ENCODE results near the gene NAA60. TPM values are rescaled to one million over a fixed set of nuclear protein-coding genes. Genes with fewer than 3 reads are reported as not detected.

Gene NAA60
- total and polyA plus RNA-seq, 2 of the 13 experiments (the other 11 are each of a cell fraction or from before 2014, with no cell fraction given): 14.7 to 32.0 TPM

DNA sequence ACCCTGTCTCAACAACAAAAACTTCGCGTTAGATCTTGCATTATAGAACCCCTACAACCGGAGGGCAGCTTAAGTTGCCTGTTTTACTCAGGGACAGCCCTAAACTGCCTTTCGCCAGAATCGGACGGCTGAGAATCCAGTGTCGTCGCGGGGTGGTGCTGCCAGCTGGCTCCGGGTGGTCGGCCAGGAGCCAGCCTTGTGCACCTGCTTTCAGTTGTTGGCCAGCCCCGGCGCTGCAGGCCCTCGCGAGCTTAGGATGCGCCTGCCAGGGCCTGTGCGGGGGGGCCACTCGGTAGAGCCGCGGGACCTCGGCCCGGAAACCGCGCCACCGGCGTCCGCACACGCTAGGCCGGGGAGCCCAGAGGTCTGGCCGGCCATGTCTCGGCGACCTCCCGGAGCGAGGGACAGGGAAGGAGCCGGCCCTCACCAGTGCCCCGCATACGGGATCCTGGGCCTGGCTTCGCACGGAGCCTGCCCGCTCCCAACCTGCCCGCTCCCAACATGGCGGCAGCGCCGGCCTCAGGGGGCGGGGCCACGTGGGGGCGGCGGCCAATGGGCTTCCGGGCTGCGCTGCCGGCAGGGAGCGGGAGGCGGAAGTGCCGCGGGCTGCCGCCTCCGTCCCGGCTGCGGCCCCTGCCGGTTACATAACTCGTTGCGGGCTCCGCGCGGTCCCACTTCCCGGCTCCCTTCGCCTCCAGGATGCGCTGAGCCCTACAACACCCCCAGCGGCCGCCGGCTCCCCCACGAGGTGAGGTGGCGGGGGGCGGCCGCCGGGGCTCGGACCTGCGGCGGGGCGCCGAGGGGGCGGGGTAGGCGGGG lies 14.2 kb downstream of the NAA60 start (continued):
- TF ChIP-seq, protein P1, sequence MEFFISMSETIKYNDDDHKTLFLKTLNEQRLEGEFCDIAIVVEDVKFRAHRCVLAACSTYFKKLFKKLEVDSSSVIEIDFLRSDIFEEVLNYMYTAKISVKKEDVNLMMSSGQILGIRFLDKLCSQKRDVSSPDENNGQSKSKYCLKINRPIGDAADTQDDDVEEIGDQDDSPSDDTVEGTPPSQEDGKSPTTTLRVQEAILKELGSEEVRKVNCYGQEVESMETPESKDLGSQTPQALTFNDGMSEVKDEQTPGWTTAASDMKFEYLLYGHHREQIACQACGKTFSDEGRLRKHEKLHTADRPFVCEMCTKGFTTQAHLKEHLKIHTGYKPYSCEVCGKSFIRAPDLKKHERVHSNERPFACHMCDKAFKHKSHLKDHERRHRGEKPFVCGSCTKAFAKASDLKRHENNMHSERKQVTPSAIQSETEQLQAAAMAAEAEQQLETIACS (CRISPR knock-in tag; IDR thresholded peaks at IDR 0.05): no peak
- peak; percentile 63; the same call in 1 of the 2 replicates for TF ChIP-seq ZNF564 (CRISPR knock-in tag; IDR thresholded peaks at IDR 0.05)
- TF ChIP-seq ESRRA (CRISPR knock-in tag; IDR thresholded peaks at IDR 0.05; ENCODE audit: low read depth): 0 out of 2 replicates have a peak, but pooled peaks have one; percentile 39
- TF ChIP-seq ZNF12 (CRISPR knock-in tag; IDR thresholded peaks at IDR 0.05): no peak; the same call in 1 of the 2 replicates
- no peak for TF ChIP-seq ZNF816 (CRISPR knock-in tag; IDR thresholded peaks at IDR 0.05; ENCODE audit: borderline replicate concordance)
- TF ChIP-seq ZNF33B (CRISPR knock-in tag; IDR thresholded peaks at IDR 0.05): peak; percentile 53
- TF ChIP-seq ZNF775 (CRISPR knock-in tag; IDR thresholded peaks at IDR 0.05; ENCODE audit: borderline replicate concordance): 0 out of 2 replicates have a peak, but pooled peaks have one; percentile 45
- TF ChIP-seq ZSCAN31 (CRISPR knock-in tag; IDR thresholded peaks at IDR 0.05; ENCODE audit: low read depth): 0 out of 2 replicates have a peak, but pooled peaks have one; percentile 20
- TF ChIP-seq ERF (CRISPR knock-in tag; IDR thresholded peaks at IDR 0.05): peak; percentile 72
- TF ChIP-seq, protein P2, sequence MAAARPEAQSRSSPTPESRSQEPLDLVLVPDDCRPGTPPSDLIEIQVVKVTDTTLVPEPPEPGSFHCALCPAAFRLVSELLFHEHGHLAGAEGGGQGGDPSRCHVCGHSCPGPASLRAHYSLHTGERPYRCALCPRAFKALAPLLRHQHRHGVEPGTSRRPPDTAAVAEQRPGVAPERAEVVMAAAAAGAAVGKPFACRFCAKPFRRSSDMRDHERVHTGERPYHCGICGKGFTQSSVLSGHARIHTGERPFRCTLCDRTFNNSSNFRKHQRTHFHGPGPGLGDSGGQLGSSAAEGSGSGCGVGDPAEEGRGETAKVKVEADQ (CRISPR knock-in tag; IDR thresholded peaks at IDR 0.05; ENCODE audit: borderline replicate concordance): peak; percentile 54; the same call in 1 of the 2 replicates
- TF ChIP-seq POLR2AphosphoS5 (IDR thresholded peaks at IDR 0.05; ENCODE audit: low read depth, low read length): peak; percentile 77
- TF ChIP-seq RFXAP (CRISPR knock-in tag; IDR thresholded peaks at IDR 0.05; ENCODE audit: borderline replicate concordance): peak; percentile 73; the same call in 1 of the 2 replicates
- TF ChIP-seq ZNF430 (CRISPR knock-in tag; IDR thresholded peaks at IDR 0.05): no peak; the same call in 1 of the 2 replicates
- no peak; the same call in none of the 2 replicates for TF ChIP-seq KLF12 (CRISPR knock-in tag; IDR thresholded peaks at IDR 0.05; ENCODE audit: borderline replicate concordance)
- TF ChIP-seq ZNF772 (CRISPR knock-in tag; IDR thresholded peaks at IDR 0.05): no peak
- TF ChIP-seq POGZ (CRISPR knock-in tag; IDR thresholded peaks at IDR 0.05): no peak; the same call in 1 of the 2 replicates
- TF ChIP-seq GATA4 (IDR thresholded peaks at IDR 0.05; ENCODE audit: borderline replicate concordance, low read depth): peak; percentile 30; the same call in 1 of the 2 replicates
- TF ChIP-seq ZSCAN9 (CRISPR knock-in tag; IDR thresholded peaks at IDR 0.05; ENCODE audit: borderline replicate concordance): peak; percentile 67; the same call in 1 of the 2 replicates
- TF ChIP-seq NFRKB (IDR thresholded peaks at IDR 0.05): no peak
- no peak for TF ChIP-seq SMC3 (IDR thresholded peaks at IDR 0.05; ENCODE audit: low read length)
- peak; percentile 92; the same call in 1 of the 2 replicates for TF ChIP-seq KDM5B (CRISPR knock-in tag; IDR thresholded peaks at IDR 0.05; ENCODE audit: borderline replicate concordance)
- no peak; the same call in none of the 2 replicates for TF ChIP-seq ZNF776 (CRISPR knock-in tag; IDR thresholded peaks at IDR 0.05)
- no peak for TF ChIP-seq ZNF747 (CRISPR knock-in tag; IDR thresholded peaks at IDR 0.05; ENCODE audit: borderline replicate concordance)
- peak; percentile 57; the same call in 1 of the 2 replicates for TF ChIP-seq CAMTA2 (CRISPR knock-in tag; IDR thresholded peaks at IDR 0.05; ENCODE audit: borderline replicate concordance)
- TF ChIP-seq, protein P3, sequence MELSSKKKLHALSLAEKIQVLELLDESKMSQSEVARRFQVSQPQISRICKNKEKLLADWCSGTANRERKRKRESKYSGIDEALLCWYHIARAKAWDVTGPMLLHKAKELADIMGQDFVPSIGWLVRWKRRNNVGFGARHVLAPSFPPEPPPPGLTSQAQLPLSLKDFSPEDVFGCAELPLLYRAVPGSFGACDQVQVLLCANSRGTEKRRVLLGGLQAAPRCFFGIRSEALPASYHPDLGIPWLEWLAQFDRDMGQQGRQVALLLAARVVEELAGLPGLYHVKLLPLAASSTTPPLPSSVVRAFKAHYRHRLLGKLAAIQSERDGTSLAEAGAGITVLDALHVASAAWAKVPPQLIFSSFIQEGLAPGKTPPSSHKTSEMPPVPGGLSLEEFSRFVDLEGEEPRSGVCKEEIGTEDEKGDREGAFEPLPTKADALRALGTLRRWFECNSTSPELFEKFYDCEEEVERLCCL (CRISPR knock-in tag; IDR thresholded peaks at IDR 0.05; ENCODE audit: borderline replicate concordance): no peak
- peak; percentile 28; the same call in 1 of the 2 replicates for TF ChIP-seq ZNF136 (CRISPR knock-in tag; IDR thresholded peaks at IDR 0.05; ENCODE audit: low read depth)
